Measurements from ENCODE around the gene SLC13A3. TPM values are rescaled to one million over a fixed set of nuclear protein-coding genes. Genes with fewer than 3 reads are reported as not detected.

The SLC13A3 gene
- total RNA-seq, 1 experiment from 2014 or later, result 0.39 TPM

GRCh38 chr20:46539113-46539512 lies 112.1 kb downstream of the SLC13A3 start:
- Mint-ChIP-seq H3K4me3 (ENCODE audit: unreplicated experiment) (no peak overlapping the region), H3K4me1 (ENCODE audit: low read depth, unreplicated experiment) (no peaks in the 10 kb centered on the region), H3K27me3 (ENCODE audit: insufficient read depth, unreplicated experiment) (peaks cover 16% of the 10 kb centered on the region), H3K36me3 (ENCODE audit: insufficient read depth, unreplicated experiment) (no peaks in the 10 kb centered on the region), H3K27ac (ENCODE audit: unreplicated experiment) (no peak overlapping the region), H3K9me3 (ENCODE audit: unreplicated experiment) (no peaks in the 10 kb centered on the region)
- H3K27me3 ChIP-seq (replicated peaks; ENCODE audit: control insufficient read depth, insufficient read depth, low read length), result no peaks in the 10 kb centered on the region; the same call in 1 of the 2 replicates
- ChIA-PET CTCF (interaction anchor here (0.6 kb wide), 1 partner anchor 149 kb away, joined by 3 read pairs; no protein-coding TSS in a partner anchor), POLR2A (no interaction called here)
- DNase-seq, result no peak
- no peak overlapping the region for H3K4me3 ChIP-seq (ENCODE audit: low read depth, low read length)
- H3K9me3 ChIP-seq, result no peaks in the 10 kb centered on the region
- intact Hi-C loops (cut with micrococcal nuclease; ENCODE audit: unreplicated experiment), result no loop called here
- H3K4me1 ChIP-seq, result no peaks in the 10 kb centered on the region
- no peaks in the 10 kb centered on the region for H3K36me3 ChIP-seq (ENCODE audit: control insufficient read depth, insufficient read depth, low read length)
- BruUV-seq (replicated peaks), result no TSS peak
- TF ChIP-seq CTCF (IDR thresholded peaks at IDR 0.05; ENCODE audit: insufficient read depth in 1 of 2, low read depth in 1 of 2, low read length in 1 of 2, severe bottlenecking in 1 of 2, unreplicated experiment in 1 of 2), result peak; percentile 27 to 39

DNA sequence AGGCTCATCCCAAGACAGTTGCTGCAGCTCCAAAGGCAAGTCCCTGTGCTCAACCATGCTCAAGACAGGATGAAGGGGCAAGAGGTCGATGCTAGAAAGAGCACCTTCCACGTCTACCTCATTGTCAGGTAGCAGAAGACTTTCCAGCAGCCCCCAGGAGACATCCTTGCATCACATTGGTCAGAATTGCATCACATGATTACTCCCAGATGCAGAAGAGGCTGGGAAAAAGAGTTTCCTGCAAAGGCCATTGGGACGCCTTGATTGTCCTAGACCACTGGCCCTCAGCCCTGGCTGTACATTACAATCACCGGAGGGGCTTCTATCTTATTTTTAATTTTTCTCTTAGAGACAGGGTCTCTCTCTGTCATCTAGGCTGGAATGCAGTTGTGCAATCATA lies 120.6 kb downstream of the SLC13A3 start:
- no peak for DNase-seq
- no peaks in the 10 kb centered on the region for H3K4me1 Mint-ChIP-seq (ENCODE audit: low read depth, unreplicated experiment)
- no peaks in the 10 kb centered on the region for H3K36me3 Mint-ChIP-seq (ENCODE audit: insufficient read depth, unreplicated experiment)
- peaks cover 10% of the 10 kb centered on the region for H3K27me3 Mint-ChIP-seq (ENCODE audit: insufficient read depth, unreplicated experiment)
- H3K27me3 ChIP-seq (replicated peaks; ENCODE audit: control insufficient read depth, insufficient read depth, low read length), result no peaks in the 10 kb centered on the region
- H3K9me3 Mint-ChIP-seq (ENCODE audit: unreplicated experiment), result no peaks in the 10 kb centered on the region
- POLR2A ChIA-PET, result no interaction called here
- no peak overlapping the region for H3K27ac Mint-ChIP-seq (ENCODE audit: unreplicated experiment)
- CTCF ChIA-PET, result no interaction called here
- no peaks in the 10 kb centered on the region for H3K9me3 ChIP-seq
- no peak overlapping the region for H3K4me3 ChIP-seq (ENCODE audit: low read depth, low read length)
- H3K4me1 ChIP-seq, result no peaks in the 10 kb centered on the region
- no peak for TF ChIP-seq CTCF (IDR thresholded peaks at IDR 0.05; ENCODE audit: insufficient read depth in 1 of 2, low read depth in 1 of 2, low read length in 1 of 2, severe bottlenecking in 1 of 2, unreplicated experiment in 1 of 2)
- H3K36me3 ChIP-seq (ENCODE audit: control insufficient read depth, insufficient read depth, low read length), result no peaks in the 10 kb centered on the region
- no TSS peak for BruUV-seq (replicated peaks)
- intact Hi-C loops (cut with micrococcal nuclease; ENCODE audit: unreplicated experiment), result no loop called here
- no peak overlapping the region for H3K4me3 Mint-ChIP-seq (ENCODE audit: unreplicated experiment)

- Histone ChIP-seq H3K9me3 (no peaks in the 10 kb centered on the region), H3K27me3 (replicated peaks; ENCODE audit: control insufficient read depth, insufficient read depth, low read length) (no peaks in the 10 kb centered on the region), H3K4me1 (no peaks in the 10 kb centered on the region), H3K36me3 (ENCODE audit: control insufficient read depth, insufficient read depth, low read length) (no peaks in the 10 kb centered on the region), H3K4me3 (ENCODE audit: low read depth, low read length) (no peak overlapping the region)
- H3K27ac Mint-ChIP-seq (ENCODE audit: unreplicated experiment), result no peak overlapping the region
- no peak for TF ChIP-seq CTCF (IDR thresholded peaks at IDR 0.05; ENCODE audit: insufficient read depth in 1 of 2, low read depth in 1 of 2, low read length in 1 of 2, severe bottlenecking in 1 of 2, unreplicated experiment in 1 of 2)
- H3K36me3 Mint-ChIP-seq (ENCODE audit: insufficient read depth, unreplicated experiment), result no peaks in the 10 kb centered on the region
- DNase-seq, result peak in 1 of 2 experiments; percentile 59
- H3K9me3 Mint-ChIP-seq (ENCODE audit: unreplicated experiment), result no peaks in the 10 kb centered on the region
- ChIA-PET CTCF (interaction anchor here (1.3 kb wide), 1 partner anchor 156 kb away, joined by 4 read pairs; no protein-coding TSS in a partner anchor), POLR2A (no interaction called here)
- H3K4me3 Mint-ChIP-seq (ENCODE audit: unreplicated experiment), result no peak overlapping the region
- BruUV-seq (replicated peaks), result no TSS peak
- H3K27me3 Mint-ChIP-seq (ENCODE audit: insufficient read depth, unreplicated experiment), result peaks cover 3% of the 10 kb centered on the region
- no peaks in the 10 kb centered on the region for H3K4me1 Mint-ChIP-seq (ENCODE audit: low read depth, unreplicated experiment)
- intact Hi-C loops (cut with micrococcal nuclease; ENCODE audit: unreplicated experiment), result no loop called here
Measured at GRCh38 chr20:46523696-46524328, 127.4 kb downstream of the SLC13A3 start.
